Measurements from ENCODE around the gene RAB43.

DNA sequence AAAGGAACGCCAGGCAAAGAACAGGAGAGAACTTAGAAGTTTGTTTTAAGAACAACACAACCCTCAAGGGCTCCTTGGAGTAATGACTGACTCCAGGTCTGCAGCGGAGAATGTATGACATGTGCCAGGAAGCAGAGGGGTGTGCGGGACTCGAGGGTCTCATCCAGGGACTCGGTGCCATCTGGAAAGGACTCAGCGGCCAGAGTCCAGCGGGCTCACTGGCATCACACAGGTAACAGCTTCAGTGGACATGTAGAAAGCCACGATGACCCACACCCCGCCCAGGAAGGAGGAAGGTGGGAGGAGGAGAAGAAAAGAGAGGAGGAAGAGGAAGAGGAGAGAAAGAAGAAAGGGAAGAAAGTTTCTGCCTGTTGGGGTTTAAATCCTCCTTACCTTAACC is 39.6 kb downstream of the RAB43 start:
- TF ChIP-seq TAF1 (IDR thresholded peaks at IDR 0.05; ENCODE audit: borderline replicate concordance, insufficient read depth, low read length): no peak
- TF ChIP-seq REST (IDR thresholded peaks at IDR 0.05; ENCODE audit: insufficient read depth in 1 of 2, low read depth in 2 of 2, low read length in 2 of 2): no peak

All from PFSK-1 (cell line).